B cell (primary cell): ENCODE results near the gene JPT1.

Experiments used
- CTCF ChIP-seq: fragments of 200-600 bp; IDR thresholded peaks from one replicate; pipeline ENCODE4 v1.8.0; 2022; ENCODE audit warnings: antibody characterized with exemption, mild to moderate bottlenecking
- EZH2 ChIP-seq: IDR thresholded peaks from 2 replicates; pipeline ENCODE4 v1.6.1; 2012; ENCODE audit warnings: borderline replicate concordance, low read depth, mild to moderate bottlenecking, moderate library complexity, low read length; ENCODE audit not compliant: insufficient read depth, poor library complexity, severe bottlenecking

GRCh38 chr17:75086496-75087181, 67.7 kb downstream of the JPT1 start:
- TF ChIP-seq CTCF (no peak), EZH2 (no peak)
